H4 (cell line): ENCODE results near the gene FAM168B. TPM values are rescaled to one million over a fixed set of nuclear protein-coding genes. Genes with fewer than 3 reads are reported as not detected.

Source experiments
- DNase-seq: peaks from one replicate; pipeline ENCODE4 v3.0.0-alpha.2; 2015; ENCODE audit warnings: low spot score
- total RNA-seq: library from RNA; depleted of rRNA; stranded (reverse); fragments of >200 nt; shearing (Covaris generic); gene quantifications from 2 replicates; pipeline ENCODE4 v1.2.3, GENCODE V29; 2014

FAM168B gene
- total RNA-seq, 1 experiment from 2014 or later, result 56.1 TPM

GRCh38 chr2:131055169-131056065, 37.8 kb downstream of the FAM168B start:
- no peak for DNase-seq

- DNase-seq, result no peak
Measured at GRCh38 chr2:131054488-131054887, 38.8 kb downstream of the FAM168B start.

GRCh38 chr2:131052741-131053263, 40.5 kb downstream of the FAM168B start:
- DNase-seq, result no peak

DNA sequence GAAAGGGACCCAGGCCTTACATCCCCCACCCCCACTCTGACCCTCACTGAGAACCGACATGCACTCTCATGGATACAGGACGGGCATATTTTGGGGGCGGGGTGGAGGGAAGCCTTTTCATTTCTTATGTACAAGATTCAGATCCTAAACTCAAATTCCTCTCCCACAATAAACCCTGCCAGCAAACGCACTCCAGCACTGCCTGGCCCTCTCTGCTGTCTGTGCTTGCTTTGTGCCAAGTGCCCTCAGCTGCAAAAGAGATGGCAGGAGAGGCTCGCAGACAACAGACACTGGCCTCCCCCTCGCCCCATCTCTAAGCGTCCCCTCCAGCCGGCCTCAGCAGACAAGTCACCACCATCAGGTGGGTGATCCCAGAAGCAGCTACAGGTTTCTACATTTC, 42.4 kb downstream of the FAM168B start:
- no peak for DNase-seq

- no peak for DNase-seq
Measured at GRCh38 chr2:131049150-131049718, 44.0 kb downstream of the FAM168B start.

- no peak for DNase-seq
Measured at GRCh38 chr2:131048641-131049040, 44.6 kb downstream of the FAM168B start.

- no peak for DNase-seq
Measured at GRCh38 chr2:131047920-131048560, 45.2 kb downstream of the FAM168B start.

GRCh38 chr2:131046918-131047652, 46.2 kb downstream of the FAM168B start:
- DNase-seq, result no peak

GRCh38 chr2:131046028-131046917, 47.0 kb downstream of the FAM168B start:
- no peak for DNase-seq

- no peak for DNase-seq
Measured at GRCh38 chr2:131045286-131046027, 47.8 kb downstream of the FAM168B start.

DNA sequence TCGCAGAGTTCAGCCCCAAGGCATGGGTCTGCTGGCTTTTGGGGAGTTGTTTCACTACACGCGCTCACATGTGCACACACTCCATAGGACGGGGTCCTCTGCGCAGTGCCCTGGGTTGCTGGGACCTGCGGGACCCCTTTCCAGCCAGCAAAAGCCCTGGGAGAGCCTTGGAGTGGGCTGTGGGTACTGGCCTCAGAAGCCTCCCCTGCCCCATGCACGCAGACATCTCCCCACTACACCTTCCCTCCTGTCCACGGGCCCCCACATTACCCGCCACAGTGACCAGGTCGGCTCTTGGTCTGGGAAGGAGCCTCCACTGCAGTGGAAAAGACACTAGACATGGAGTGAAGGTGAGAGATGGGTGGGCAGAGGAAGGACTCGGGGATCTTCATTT, 48.5 kb downstream of the FAM168B start:
- DNase-seq, result no peak

- no peak for DNase-seq
Measured at GRCh38 chr2:131044075-131044756, 49.0 kb downstream of the FAM168B start.

DNA sequence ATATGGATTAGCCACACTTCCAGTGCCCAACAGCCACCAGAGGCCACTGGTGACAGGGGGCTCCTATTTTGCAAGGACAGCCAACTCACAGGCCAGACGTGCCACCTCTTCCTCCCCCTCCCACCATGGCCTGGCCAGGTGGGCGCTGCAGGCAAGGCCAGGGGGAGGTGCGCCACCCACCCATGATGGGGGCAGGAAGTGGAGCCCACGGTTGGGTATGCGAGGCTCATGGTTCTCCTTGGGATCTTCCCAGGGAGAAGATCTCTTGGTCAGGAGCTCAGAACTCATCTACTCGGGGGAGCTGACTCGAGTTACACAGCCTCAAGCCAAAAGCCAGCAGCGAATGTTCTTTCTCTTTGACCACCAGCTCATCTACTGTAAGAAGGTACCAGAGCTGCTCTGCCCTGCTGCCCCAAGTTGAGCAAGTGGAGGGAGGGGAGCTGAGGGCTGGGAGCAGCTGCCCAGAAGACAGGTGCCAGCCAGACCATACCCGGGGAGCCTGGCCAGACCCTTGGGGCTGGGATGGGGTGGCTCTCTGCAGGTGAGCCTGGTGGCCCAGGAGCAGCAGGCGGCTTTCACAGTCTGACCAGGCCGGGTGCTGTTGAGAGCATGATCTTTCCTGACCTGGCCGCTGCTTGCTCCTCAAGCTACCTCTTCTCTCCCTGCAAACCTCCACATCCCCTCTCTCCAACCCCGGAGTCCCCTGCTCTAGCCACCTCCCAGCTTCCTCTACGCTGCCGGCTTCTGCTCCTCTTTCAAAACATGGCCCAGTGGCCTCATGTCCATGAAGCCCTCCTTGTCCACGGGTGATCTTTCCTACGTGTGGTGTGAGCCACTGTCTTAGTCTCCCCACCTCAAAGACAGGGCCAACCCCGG, 49.8 kb downstream of the FAM168B start:
- DNase-seq, result no peak

GRCh38 chr2:131042148-131042775, 51.0 kb downstream of the FAM168B start:
- DNase-seq, result no peak

- no peak for DNase-seq
Measured at GRCh38 chr2:131041402-131042147, 51.7 kb downstream of the FAM168B start.

GRCh38 chr2:131040661-131041401, 52.4 kb downstream of the FAM168B start:
- DNase-seq, result no peak
